Vagina (tissue), 2 donors: ENCODE measurements around the gene NCKAP1. TPM values are rescaled to one million over a fixed set of nuclear protein-coding genes. Genes with fewer than 3 reads are reported as not detected.
"Not testable (repeated sequence)": the region's sequence is repeated elsewhere in the genome, so short reads cannot be mapped to it uniquely, and the experiment has no call there.

Experiments
- DNase-seq, 2 donors: peaks; one replicate each; pipeline ENCODE4 v3.0.0-alpha.2; 2017; ENCODE audit errors: extremely low spot score in 2 of 2
- H3K27ac ChIP-seq: fragments of 200-600 bp; sonication (generic); one replicate; pipeline ENCODE4 v1.5.1; 2019
- H3K27me3 ChIP-seq: fragments of 200-600 bp; sonication (generic); one replicate; pipeline ENCODE4 v1.5.1; 2019
- H3K36me3 ChIP-seq, 2 donors: fragments of 200-600 bp; sonication (generic); one replicate each; pipeline ENCODE4 v1.5.1; 2017 to 2019
- H3K4me1 ChIP-seq: fragments of 200-600 bp; sonication (generic); one replicate; pipeline ENCODE4 v1.5.1; 2019
- H3K4me3 ChIP-seq, 2 donors: fragments of 200-600 bp; sonication (generic); 1 replicate in 1 of 2; 2 replicates in 1 of 2; pipeline ENCODE4 v1.5.1; 2016 to 2019
- H3K9me3 ChIP-seq: fragments of 200-600 bp; sonication (generic); one replicate; pipeline ENCODE4 v1.5.1; 2019
- POLR2A ChIP-seq, 2 donors: fragments of 450-650 bp; IDR thresholded peaks; one replicate each; pipeline ENCODE4 v1.6.1; 2017; ENCODE audit warnings: antibody characterized with exemption in 2 of 2, mild to moderate bottlenecking in 2 of 2, moderate library complexity in 2 of 2
- POLR2AphosphoS5 ChIP-seq, 2 donors: sonication (generic); formaldehyde crosslinking; IDR thresholded peaks; one replicate each; pipeline ENCODE4 v1.9.0; 2017; ENCODE audit warnings: antibody characterized with exemption in 2 of 2, mild to moderate bottlenecking in 2 of 2, low read depth in 1 of 2; ENCODE audit not compliant: insufficient read depth in 1 of 2
- intact Hi-C: fragments of 100-400 bp; cut with DNase I; formaldehyde crosslinking; loops from one replicate; pipeline ENCODE4 v1.15.1; 2023
- total RNA-seq: library from RNA; depleted of rRNA; stranded (reverse); fragments of >200 nt; gene quantifications from one replicate; pipeline ENCODE4 v1.2.3, GENCODE V29; 2016
- TF ChIP-seq, protein P1 (sequence below), 3 experiments: fragments of 450-650 bp in 2 of 3; fragments of 200-600 bp in 1 of 3; sonication (generic) in 1 of 3; IDR thresholded peaks; one replicate each; pipeline ENCODE4 v1.5.1; 2017 to 2019; ENCODE audit warnings: antibody characterized with exemption in 3 of 3, mild to moderate bottlenecking in 2 of 3, moderate library complexity in 2 of 3

Gene NCKAP1
- total RNA-seq, 1 donor from 2014 or later = 135 TPM

- DNase-seq = no peak
- no peak for TF ChIP-seq POLR2A (IDR thresholded peaks at IDR 0.05)
- TF ChIP-seq, protein P1, sequence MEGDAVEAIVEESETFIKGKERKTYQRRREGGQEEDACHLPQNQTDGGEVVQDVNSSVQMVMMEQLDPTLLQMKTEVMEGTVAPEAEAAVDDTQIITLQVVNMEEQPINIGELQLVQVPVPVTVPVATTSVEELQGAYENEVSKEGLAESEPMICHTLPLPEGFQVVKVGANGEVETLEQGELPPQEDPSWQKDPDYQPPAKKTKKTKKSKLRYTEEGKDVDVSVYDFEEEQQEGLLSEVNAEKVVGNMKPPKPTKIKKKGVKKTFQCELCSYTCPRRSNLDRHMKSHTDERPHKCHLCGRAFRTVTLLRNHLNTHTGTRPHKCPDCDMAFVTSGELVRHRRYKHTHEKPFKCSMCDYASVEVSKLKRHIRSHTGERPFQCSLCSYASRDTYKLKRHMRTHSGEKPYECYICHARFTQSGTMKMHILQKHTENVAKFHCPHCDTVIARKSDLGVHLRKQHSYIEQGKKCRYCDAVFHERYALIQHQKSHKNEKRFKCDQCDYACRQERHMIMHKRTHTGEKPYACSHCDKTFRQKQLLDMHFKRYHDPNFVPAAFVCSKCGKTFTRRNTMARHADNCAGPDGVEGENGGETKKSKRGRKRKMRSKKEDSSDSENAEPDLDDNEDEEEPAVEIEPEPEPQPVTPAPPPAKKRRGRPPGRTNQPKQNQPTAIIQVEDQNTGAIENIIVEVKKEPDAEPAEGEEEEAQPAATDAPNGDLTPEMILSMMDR (IDR thresholded peaks at IDR 0.05) = no peak
- no peak for TF ChIP-seq POLR2AphosphoS5 (IDR thresholded peaks at IDR 0.05; ENCODE audit: insufficient read depth in 1 of 2, low read depth in 1 of 2)
- Histone ChIP-seq H3K27ac (no peak overlapping the region), H3K9me3 (no peaks in the 10 kb centered on the region), H3K4me3 (no peak overlapping the region), H3K36me3 (no peaks in the 10 kb centered on the region), H3K4me1 (no peaks in the 10 kb centered on the region), H3K27me3 (no peaks in the 10 kb centered on the region)
- intact Hi-C loops = no loop called here
These were observed 144.1 kb downstream of the NCKAP1 start for GRCh38 chr2:182894174-182894573.

DNA sequence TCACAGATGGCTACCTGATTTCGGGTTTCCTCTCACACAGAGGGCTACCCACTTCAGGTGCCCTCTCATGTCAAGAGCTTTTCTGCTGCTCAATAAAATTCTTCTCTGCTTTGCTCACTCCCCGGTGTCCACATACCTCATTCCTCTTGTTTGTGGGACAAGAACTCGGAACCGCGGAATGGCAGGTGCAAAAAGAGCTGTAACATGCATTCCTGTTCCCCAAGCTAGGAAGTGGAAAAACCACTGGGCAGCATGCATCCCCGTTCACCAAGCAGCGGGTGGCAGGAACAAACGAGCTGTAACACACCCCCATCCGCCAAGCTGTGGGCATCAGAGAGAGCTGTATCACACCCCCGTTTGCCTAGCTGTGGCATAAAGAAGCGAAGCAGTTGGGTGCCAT lies 144.6 kb downstream of the NCKAP1 start:
- no peaks in the 10 kb centered on the region for H3K36me3 ChIP-seq
- H3K4me3 ChIP-seq = no peak overlapping the region
- H3K4me1 ChIP-seq = no peaks in the 10 kb centered on the region
- no peak for DNase-seq
- no peak overlapping the region for H3K27ac ChIP-seq
- intact Hi-C loops = no loop called here
- no peaks in the 10 kb centered on the region for H3K9me3 ChIP-seq
- no peak for TF ChIP-seq POLR2A (IDR thresholded peaks at IDR 0.05)
- TF ChIP-seq POLR2AphosphoS5 (IDR thresholded peaks at IDR 0.05; ENCODE audit: insufficient read depth in 1 of 2, low read depth in 1 of 2) = no peak
- TF ChIP-seq, protein P1 (IDR thresholded peaks at IDR 0.05) = no peak
- H3K27me3 ChIP-seq = no peaks in the 10 kb centered on the region

- intact Hi-C loops, DNase-seq, H3K27me3 ChIP-seq: not testable (repeated sequence)
These were observed 145.2 kb downstream of the NCKAP1 start for GRCh38 chr2:182893035-182893434.

DNA sequence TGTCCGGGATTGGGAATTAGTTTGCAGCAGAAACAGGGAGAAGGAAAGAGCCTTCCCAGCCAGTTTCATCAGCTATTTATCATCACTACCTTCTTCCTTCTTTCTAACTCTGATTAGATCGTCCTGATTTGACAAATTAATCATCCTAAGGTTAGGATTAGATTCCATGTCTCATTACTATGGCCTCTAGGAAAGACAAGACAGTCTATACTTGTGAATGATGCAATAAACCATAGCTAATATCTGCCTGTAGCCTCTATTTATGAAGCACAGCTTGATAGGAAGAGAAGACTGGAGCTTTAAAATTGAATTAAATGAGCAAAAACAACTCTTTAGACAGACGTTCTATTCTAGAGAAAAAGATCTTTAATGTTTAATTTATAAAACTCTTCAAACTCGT lies 146.6 kb downstream of the NCKAP1 start:
- Histone ChIP-seq H3K27me3 (no peaks in the 10 kb centered on the region), H3K4me3 (no peak overlapping the region)
- intact Hi-C loops = no loop called here

More at GRCh38 chr2:182893035-182893434, 145.2 kb downstream of the NCKAP1 start:
- not testable (repeated sequence) for H3K4me3 ChIP-seq, H3K9me3 ChIP-seq, H3K36me3 ChIP-seq, H3K27ac ChIP-seq, H3K4me1 ChIP-seq

GRCh38 chr2:182890773-182891378 lies 147.4 kb downstream of the NCKAP1 start:
- Histone ChIP-seq H3K27ac (no peak overlapping the region), H3K4me3 (no peak overlapping the region), H3K27me3 (no peaks in the 10 kb centered on the region), H3K9me3 (no peaks in the 10 kb centered on the region), H3K36me3 (no peaks in the 10 kb centered on the region), H3K4me1 (no peaks in the 10 kb centered on the region)
- no peak for DNase-seq
- intact Hi-C loops = no loop called here
- no peak for TF ChIP-seq POLR2A (IDR thresholded peaks at IDR 0.05)
- no peak for TF ChIP-seq POLR2AphosphoS5 (IDR thresholded peaks at IDR 0.05; ENCODE audit: insufficient read depth in 1 of 2, low read depth in 1 of 2)
- TF ChIP-seq, protein P1 (IDR thresholded peaks at IDR 0.05) = no peak

More for the DNA sequence above, 146.6 kb downstream of the NCKAP1 start:
- DNase-seq = no peak
- Histone ChIP-seq H3K4me1 (no peaks in the 10 kb centered on the region), H3K27ac (no peak overlapping the region), H3K36me3 (no peaks in the 10 kb centered on the region), H3K9me3 (no peaks in the 10 kb centered on the region)
- TF ChIP-seq POLR2A (IDR thresholded peaks at IDR 0.05) (no peak), POLR2AphosphoS5 (IDR thresholded peaks at IDR 0.05; ENCODE audit: insufficient read depth in 1 of 2, low read depth in 1 of 2) (no peak)
- TF ChIP-seq, protein P1 (IDR thresholded peaks at IDR 0.05) = no peak
